ENCODE measurements around the gene C10orf143. TPM values are rescaled to one million over a fixed set of nuclear protein-coding genes. Genes with fewer than 3 reads are reported as not detected.

C10orf143 gene
- total RNA-seq, 4 donors from 2014 or later = 0.38 to 3.9 (median 3.3) TPM

- H3K4me3 ChIP-seq (ENCODE audit: low read depth, poor library complexity, severe bottlenecking) = no peak overlapping the region
- WGBS, 2 donors = 76 to 83% methylated on average over 4 of the region's 4 CpGs
- no peak for DNase-seq (ENCODE audit: low spot score in 2 of 2)
- intact Hi-C loops (cut with DNase I; ENCODE audit: low total_unique reads) = no loop called here
- TF ChIP-seq CTCF (IDR thresholded peaks at IDR 0.05) (no peak), POLR2A (IDR thresholded peaks at IDR 0.05) (no peak)
Measured at GRCh38 chr10:130079614-130080460, 30.8 kb downstream of the C10orf143 start.

GRCh38 chr10:130078120-130078519 is 32.5 kb downstream of the C10orf143 start:
- H3K4me3 ChIP-seq (ENCODE audit: low read depth, poor library complexity, severe bottlenecking) = no peak overlapping the region
- no peak for DNase-seq (ENCODE audit: low spot score in 2 of 2)
- WGBS, 2 donors = 77 to 85% methylated on average over 3 of the region's 3 CpGs
- intact Hi-C loops (cut with DNase I; ENCODE audit: low total_unique reads) = no loop called here
- TF ChIP-seq POLR2A (IDR thresholded peaks at IDR 0.05) = no peak
- no peak for TF ChIP-seq CTCF (IDR thresholded peaks at IDR 0.05)

GRCh38 chr10:130076681-130077080 is 33.9 kb downstream of the C10orf143 start:
- H3K4me3 ChIP-seq (ENCODE audit: low read depth, poor library complexity, severe bottlenecking) = no peak overlapping the region
- intact Hi-C loops (cut with DNase I; ENCODE audit: low total_unique reads) = no loop called here
- WGBS, 2 donors = 96% methylated on average over 14 of the region's 14 CpGs
- TF ChIP-seq CTCF (IDR thresholded peaks at IDR 0.05) (no peak), POLR2A (IDR thresholded peaks at IDR 0.05) (no peak)
- DNase-seq (ENCODE audit: low spot score in 2 of 2) = no peak

- H3K4me3 ChIP-seq (ENCODE audit: low read depth, poor library complexity, severe bottlenecking) = no peak overlapping the region
- TF ChIP-seq CTCF (IDR thresholded peaks at IDR 0.05) (no peak), POLR2A (IDR thresholded peaks at IDR 0.05) (no peak)
- intact Hi-C loops (cut with DNase I; ENCODE audit: low total_unique reads) = no loop called here
- no peak for DNase-seq (ENCODE audit: low spot score in 2 of 2)
- 55 to 57% methylated on average over 1 of the region's 1 CpG for WGBS, 2 donors
Measured at GRCh38 chr10:130074639-130075038, 36.0 kb downstream of the C10orf143 start.

GRCh38 chr10:130073912-130074311 is 36.7 kb downstream of the C10orf143 start:
- TF ChIP-seq POLR2A (IDR thresholded peaks at IDR 0.05) (no peak), CTCF (IDR thresholded peaks at IDR 0.05) (no peak)
- 96 to 98% methylated on average over 8 of the region's 8 CpGs for WGBS, 2 donors
- H3K4me3 ChIP-seq (ENCODE audit: low read depth, poor library complexity, severe bottlenecking) = no peak overlapping the region
- intact Hi-C loops (cut with DNase I; ENCODE audit: low total_unique reads) = no loop called here
- DNase-seq (ENCODE audit: low spot score in 2 of 2) = no peak

- TF ChIP-seq POLR2A (IDR thresholded peaks at IDR 0.05) = no peak
- TF ChIP-seq CTCF (IDR thresholded peaks at IDR 0.05) = no peak
- DNase-seq (ENCODE audit: low spot score in 2 of 2) = no peak
- intact Hi-C loops (cut with DNase I; ENCODE audit: low total_unique reads) = no loop called here
- H3K4me3 ChIP-seq (ENCODE audit: low read depth, poor library complexity, severe bottlenecking) = no peak overlapping the region
Measured at GRCh38 chr10:130072247-130072646, 38.4 kb downstream of the C10orf143 start.

Measured in lower leg skin (tissue), 4 donors.